Activated CD4-positive, alpha-beta T cell treated with anti-CD3 and anti-CD28 coated beads, Interleukin-2, amount 10 ng/mL, durations not matched to agents 24 days and 14 days (primary cell): ENCODE measurements around the gene OS9. TPM values are rescaled to one million over a fixed set of nuclear protein-coding genes. Genes with fewer than 3 reads are reported as not detected.

Experiments
- DNase-seq: peaks from one replicate; pipeline ENCODE4 v3.0.0; 2022
- H3K27ac Mint-ChIP-seq: one replicate; pipeline ENCODE4 v1.8.0; 2022; ENCODE audit warnings: mild to moderate bottlenecking, mixed read lengths
- H3K27me3 Mint-ChIP-seq: one replicate; pipeline ENCODE4 v1.8.0; 2022; ENCODE audit warnings: mixed read lengths
- H3K36me3 Mint-ChIP-seq: one replicate; pipeline ENCODE4 v1.8.0; 2022; ENCODE audit warnings: low read depth, mild to moderate bottlenecking, mixed read lengths
- H3K4me1 Mint-ChIP-seq: one replicate; pipeline ENCODE4 v1.8.0; 2021; ENCODE audit warnings: mixed read lengths
- H3K4me3 Mint-ChIP-seq: one replicate; pipeline ENCODE4 v1.8.0; 2022; ENCODE audit warnings: mild to moderate bottlenecking, moderate library complexity, mixed read lengths
- H3K9me3 Mint-ChIP-seq: one replicate; pipeline ENCODE4 v1.8.0; 2021; ENCODE audit warnings: mixed read lengths
- intact Hi-C: fragments of 100-400 bp; cut with micrococcal nuclease; formaldehyde crosslinking; loops from one replicate; pipeline ENCODE4 v1.15.1; 2023
- total RNA-seq: library from RNA; stranded (reverse); gene quantifications from 2 replicates; pipeline ENCODE4 v1.2.3, GENCODE V29; 2022

OS9 gene
- total RNA-seq, 1 donor from 2014 or later = 84.3 TPM

- H3K27ac Mint-ChIP-seq = no peak overlapping the region
- DNase-seq = no peak
- peaks cover 40% of the 10 kb centered on the region for H3K36me3 Mint-ChIP-seq
- intact Hi-C loops = no loop called here
- peaks cover 39% of the 10 kb centered on the region for H3K4me1 Mint-ChIP-seq
- H3K4me3 Mint-ChIP-seq = no peak overlapping the region
- no peaks in the 10 kb centered on the region for H3K9me3 Mint-ChIP-seq
- peaks cover 2% of the 10 kb centered on the region for H3K27me3 Mint-ChIP-seq
Observed at GRCh38 chr12:57760347-57760982, 66.5 kb downstream of the OS9 start.

GRCh38 chr12:57761391-57761998 lies 67.6 kb downstream of the OS9 start:
- H3K36me3 Mint-ChIP-seq = peaks cover 40% of the 10 kb centered on the region
- no peak for DNase-seq
- H3K27me3 Mint-ChIP-seq = peaks cover 6% of the 10 kb centered on the region
- H3K9me3 Mint-ChIP-seq = no peaks in the 10 kb centered on the region
- H3K27ac Mint-ChIP-seq = no peak overlapping the region
- intact Hi-C loops = no loop called here
- H3K4me1 Mint-ChIP-seq = peaks cover 39% of the 10 kb centered on the region
- H3K4me3 Mint-ChIP-seq = no peak overlapping the region

GRCh38 chr12:57762463-57762862 lies 68.5 kb downstream of the OS9 start:
- Mint-ChIP-seq H3K4me3 (no peak overlapping the region), H3K9me3 (no peaks in the 10 kb centered on the region), H3K27ac (no peak overlapping the region), H3K4me1 (peaks cover 39% of the 10 kb centered on the region), H3K36me3 (peaks cover 34% of the 10 kb centered on the region), H3K27me3 (peaks cover 8% of the 10 kb centered on the region)
- intact Hi-C loops = no loop called here
- DNase-seq = no peak

GRCh38 chr12:57763881-57764661 lies 70.1 kb downstream of the OS9 start:
- Mint-ChIP-seq H3K27me3 (peaks cover 8% of the 10 kb centered on the region), H3K4me3 (peak overlapping the region; percentile 93), H3K27ac (peak overlapping the region; percentile 53), H3K4me1 (peaks cover 39% of the 10 kb centered on the region), H3K36me3 (peaks cover 38% of the 10 kb centered on the region), H3K9me3 (no peaks in the 10 kb centered on the region)
- intact Hi-C loops = no loop called here
- no peak for DNase-seq

DNA sequence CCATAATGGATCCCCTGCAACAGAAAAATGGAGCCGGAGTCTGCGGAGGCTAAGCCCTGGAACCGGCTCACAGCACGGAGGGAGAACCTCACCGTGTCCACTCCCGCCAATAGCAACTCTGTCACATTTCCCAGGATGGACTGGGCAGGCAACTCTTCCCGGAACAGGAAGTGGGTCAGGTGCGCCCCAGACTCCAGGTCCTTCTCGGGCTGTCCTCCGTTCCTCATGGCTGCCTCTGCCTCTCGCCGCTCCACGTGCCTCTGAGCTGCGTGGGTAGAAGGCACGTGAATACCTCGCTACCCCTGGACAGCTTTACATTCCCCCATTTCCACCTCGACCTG lies 70.7 kb downstream of the OS9 start:
- no peaks in the 10 kb centered on the region for H3K9me3 Mint-ChIP-seq
- DNase-seq = no peak
- H3K4me3 Mint-ChIP-seq = peak overlapping the region; percentile 93
- H3K27me3 Mint-ChIP-seq = peaks cover 8% of the 10 kb centered on the region
- intact Hi-C loops = loop anchor here (1.0 kb wide), 1 partner anchor 8 kb away; no protein-coding TSS in a partner anchor
- peak overlapping the region; percentile 85 for H3K27ac Mint-ChIP-seq
- peaks cover 34% of the 10 kb centered on the region for H3K4me1 Mint-ChIP-seq
- peaks cover 38% of the 10 kb centered on the region for H3K36me3 Mint-ChIP-seq

- H3K36me3 Mint-ChIP-seq = peaks cover 41% of the 10 kb centered on the region
- peak; percentile 88 for DNase-seq
- intact Hi-C loops = loop anchor here (1.0 kb wide), 1 partner anchor 9 kb away; no protein-coding TSS in a partner anchor
- H3K4me3 Mint-ChIP-seq = peak overlapping the region; percentile 93
- no peaks in the 10 kb centered on the region for H3K9me3 Mint-ChIP-seq
- H3K27ac Mint-ChIP-seq = peak overlapping the region; percentile 85
- peaks cover 8% of the 10 kb centered on the region for H3K27me3 Mint-ChIP-seq
- peaks cover 36% of the 10 kb centered on the region for H3K4me1 Mint-ChIP-seq
Observed at GRCh38 chr12:57765003-57765697, 71.2 kb downstream of the OS9 start.

GRCh38 chr12:57765698-57766463 lies 71.9 kb downstream of the OS9 start:
- Mint-ChIP-seq H3K4me3 (peak overlapping the region; percentile 93), H3K27ac (peak overlapping the region; percentile 85), H3K9me3 (no peaks in the 10 kb centered on the region), H3K4me1 (peaks cover 38% of the 10 kb centered on the region), H3K36me3 (peaks cover 43% of the 10 kb centered on the region), H3K27me3 (peaks cover 8% of the 10 kb centered on the region)
- peak; percentile 69 for DNase-seq
- intact Hi-C loops = loop anchor here (1.0 kb wide), 1 partner anchor 10 kb away; no protein-coding TSS in a partner anchor

- Mint-ChIP-seq H3K4me1 (peaks cover 42% of the 10 kb centered on the region), H3K27ac (peak within 1 kb of the TSS; percentile 46), H3K27me3 (peaks cover 8% of the 10 kb centered on the region), H3K4me3 (peak within 1 kb of the TSS; percentile 93), H3K36me3 (peaks cover 45% of the 10 kb centered on the region), H3K9me3 (no peaks in the 10 kb centered on the region)
- peak; percentile 71 for DNase-seq
- intact Hi-C loops = no loop called here
Observed at GRCh38 chr12:57766464-57767304, 72.8 kb downstream of the OS9 start, which contains the start of gene CYP27B1. CYP27B1 (minus strand) TSS chr12:57767078; CDS start chr12:57767041, 37 bp downstream.

DNA sequence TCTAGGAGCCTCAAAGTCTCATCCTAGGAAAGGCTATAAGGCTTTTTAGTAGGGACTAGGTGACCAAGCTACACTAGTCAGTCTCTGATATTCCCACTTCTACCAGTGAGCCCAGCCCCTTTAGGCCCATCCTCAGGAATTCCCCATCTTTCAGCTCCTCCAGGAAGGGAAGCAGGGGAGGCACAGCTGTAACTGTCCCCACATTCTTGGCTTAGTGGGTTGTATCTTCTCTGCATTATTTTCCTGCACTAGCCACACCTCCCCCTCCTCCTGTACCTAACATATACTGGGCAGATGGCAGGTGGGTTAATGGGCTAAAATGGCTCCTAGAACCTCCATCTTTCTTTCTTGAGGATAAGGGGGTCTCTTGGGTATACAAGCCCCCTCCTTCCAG lies 73.4 kb downstream of the OS9 start:
- Mint-ChIP-seq H3K4me1 (peaks cover 44% of the 10 kb centered on the region), H3K4me3 (no peak overlapping the region), H3K9me3 (no peaks in the 10 kb centered on the region), H3K36me3 (peaks cover 45% of the 10 kb centered on the region), H3K27me3 (peaks cover 8% of the 10 kb centered on the region), H3K27ac (no peak overlapping the region)
- intact Hi-C loops = no loop called here
- DNase-seq = no peak

DNA sequence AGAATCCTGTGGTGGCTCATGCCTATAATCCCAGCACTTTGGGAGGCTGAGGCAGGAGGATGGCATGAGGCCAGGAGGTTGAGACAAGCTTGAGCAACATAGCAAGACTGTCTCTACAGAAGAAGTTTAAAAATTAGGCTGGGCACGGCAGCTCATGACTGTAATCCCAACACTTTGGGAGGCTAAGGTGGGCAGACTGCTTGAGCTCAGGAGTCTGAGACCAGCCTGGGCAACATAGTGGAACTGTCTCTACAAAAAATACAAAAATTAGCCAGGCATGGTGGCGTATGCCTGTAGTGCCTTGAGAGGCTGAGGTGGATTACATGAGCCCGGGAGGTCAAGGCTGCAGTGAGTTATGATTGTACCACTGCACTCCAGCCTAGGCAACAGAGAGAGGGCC lies 73.9 kb downstream of the OS9 start:
- intact Hi-C loops = no loop called here
- H3K4me1 Mint-ChIP-seq = peaks cover 45% of the 10 kb centered on the region
- H3K36me3 Mint-ChIP-seq = peaks cover 40% of the 10 kb centered on the region
- H3K9me3 Mint-ChIP-seq = no peaks in the 10 kb centered on the region
- H3K4me3 Mint-ChIP-seq = no peak overlapping the region
- no peak overlapping the region for H3K27ac Mint-ChIP-seq
- H3K27me3 Mint-ChIP-seq = peaks cover 8% of the 10 kb centered on the region
- no peak for DNase-seq

DNA sequence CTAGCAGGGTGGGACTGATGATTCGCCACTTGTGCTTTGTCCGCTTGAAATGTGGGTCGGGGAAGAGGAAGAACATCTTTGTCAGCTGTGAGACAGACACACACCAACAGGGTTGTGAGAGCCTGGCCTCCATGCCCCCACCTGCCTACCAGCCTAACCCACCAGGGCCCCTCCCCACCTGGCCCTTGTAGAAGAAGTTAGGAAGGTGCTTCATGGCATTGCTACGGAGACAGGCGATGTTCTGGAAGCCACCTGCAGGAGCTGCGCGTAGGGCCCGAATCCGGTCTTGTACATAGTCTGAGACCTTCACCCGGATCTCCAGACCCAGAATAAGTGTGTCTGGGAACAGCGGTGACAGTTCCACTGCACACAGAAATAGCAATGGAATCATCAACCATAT lies 75.7 kb downstream of the OS9 start:
- peak overlapping the region; percentile 27 for H3K4me3 Mint-ChIP-seq
- H3K27ac Mint-ChIP-seq = no peak overlapping the region
- H3K9me3 Mint-ChIP-seq = no peaks in the 10 kb centered on the region
- intact Hi-C loops = no loop called here
- peaks cover 8% of the 10 kb centered on the region for H3K27me3 Mint-ChIP-seq
- H3K4me1 Mint-ChIP-seq = peaks cover 35% of the 10 kb centered on the region
- no peak for DNase-seq
- H3K36me3 Mint-ChIP-seq = peaks cover 36% of the 10 kb centered on the region

GRCh38 chr12:57770734-57771133 lies 76.8 kb downstream of the OS9 start:
- no peak for DNase-seq
- Mint-ChIP-seq H3K27ac (peak overlapping the region; percentile 43), H3K4me3 (peak overlapping the region; percentile 97), H3K4me1 (peaks cover 26% of the 10 kb centered on the region), H3K36me3 (peaks cover 38% of the 10 kb centered on the region), H3K27me3 (peaks cover 7% of the 10 kb centered on the region), H3K9me3 (no peaks in the 10 kb centered on the region)
- intact Hi-C loops = no loop called here
